PC-3 (cell line): Measurements from ENCODE around the gene OR5AP2. TPM values are rescaled to one million over a fixed set of nuclear protein-coding genes. Genes with fewer than 3 reads are reported as not detected.
"Not testable (repeated sequence)": the region's sequence is repeated elsewhere in the genome, so short reads cannot be mapped to it uniquely, and the experiment has no call there.

Experiments
- ATAC-seq: fragments of 200-7000 bp; cut with Tn5 transposase; 2 replicates; pipeline ENCODE4 v1.9.1; 2020; ENCODE audit warnings: mild to moderate bottlenecking, moderate library complexity
- Bru-seq: library from RNA; stranded (reverse); fragments of 400-500 nt; gene quantifications from one replicate; lab custom pipeline; 2021; lab: Mats Ljungman, UMichigan
- BruChase-seq, 2 experiments: library from RNA; stranded (reverse); fragments of 400-500 nt; gene quantifications; one replicate each; lab custom pipeline; 2021; lab: Mats Ljungman, UMichigan
- BruUV-seq: library from RNA; stranded (reverse); fragments of 400-500 nt; replicated peaks from 2 replicates; lab custom pipeline; 2021; lab: Mats Ljungman, UMichigan
- CTCF ChIA-PET: fragments of 300-600 bp; sonication (Branson Sonifier 250); formaldehyde crosslinking; loops from one replicate; lab custom pipeline; 2022; ENCODE audit warnings: antibody characterized with exemption; lab: Charles Lee
- POLR2A ChIA-PET: fragments of 300-600 bp; sonication (Branson Sonifier 250); formaldehyde crosslinking; loops from one replicate; lab custom pipeline; 2022; ENCODE audit warnings: antibody characterized with exemption; ENCODE audit not compliant: unreplicated experiment; lab: Charles Lee
- DNase-seq: peaks from one replicate; pipeline ENCODE4 v3.0.0-alpha.2; 2015
- H2AFZ ChIP-seq: fragments of 300-600 bp; sonication (generic); 2 replicates; pipeline ENCODE4 v1.6.0; 2016; ENCODE audit warnings: antibody characterized with exemption, low read length
- H3F3A ChIP-seq: fragments of 300-600 bp; sonication (generic); one replicate; pipeline ENCODE4 v1.6.0; 2017; ENCODE audit warnings: antibody characterized with exemption, low read length, control low read depth, mild to moderate bottlenecking; ENCODE audit not compliant: unreplicated experiment
- H3K27ac ChIP-seq: fragments of 300-600 bp; sonication (generic); 2 replicates; pipeline ENCODE4 v1.5.1; 2016; ENCODE audit warnings: mild to moderate bottlenecking, low read length
- H3K27me3 ChIP-seq: fragments of 300-600 bp; sonication (generic); 2 replicates; pipeline ENCODE4 v1.6.1; 2016; ENCODE audit warnings: low read length, mixed read lengths
- H3K36me3 ChIP-seq: fragments of 300-600 bp; sonication (generic); 2 replicates; pipeline ENCODE4 v1.6.1; 2016; ENCODE audit warnings: low read depth, mixed run types, low read length, mixed read lengths
- H3K4me1 ChIP-seq: fragments of 300-600 bp; sonication (generic); 2 replicates; pipeline ENCODE4 v1.5.1; 2016; ENCODE audit warnings: low read length; ENCODE audit not compliant: insufficient read depth
- H3K4me2 ChIP-seq: fragments of 300-600 bp; sonication (generic); 2 replicates; pipeline ENCODE4 v1.6.0; 2016; ENCODE audit warnings: low read length
- H3K4me3 ChIP-seq: fragments of 300-600 bp; sonication (generic); 2 replicates; pipeline ENCODE4 v1.5.1; 2016; ENCODE audit warnings: mild to moderate bottlenecking, low read length, mixed read lengths
- H3K79me2 ChIP-seq: fragments of 300-600 bp; sonication (generic); 2 replicates; pipeline ENCODE4 v1.6.1; 2017; ENCODE audit warnings: low read length, mixed read lengths
- H3K9ac ChIP-seq: fragments of 300-600 bp; sonication (generic); 2 replicates; pipeline ENCODE4 v1.6.0; 2016; ENCODE audit warnings: mild to moderate bottlenecking, low read length
- H3K9me2 ChIP-seq: fragments of 300-600 bp; sonication (generic); replicated peaks from 2 replicates; pipeline ENCODE4 v1.6.1; 2016; ENCODE audit warnings: mixed run types, low read length, mixed read lengths
- H3K9me3 ChIP-seq: fragments of 300-600 bp; sonication (generic); 2 replicates; pipeline ENCODE4 v1.6.1; 2016; ENCODE audit warnings: low read length, mixed read lengths
- H4K20me1 ChIP-seq: fragments of 300-600 bp; sonication (generic); 2 replicates; pipeline ENCODE4 v1.6.1; 2016; ENCODE audit warnings: low read length, mixed read lengths
- CTCF ChIP-seq: fragments of 300-600 bp; sonication (generic); conservative IDR thresholded peaks from 2 replicates; pipeline ENCODE4 v1.5.1; 2017; ENCODE audit warnings: antibody characterized with exemption, low read depth, mild to moderate bottlenecking, low read length
- EZH2 ChIP-seq: fragments of 300-600 bp; sonication (generic); IDR thresholded peaks from one replicate; pipeline ENCODE4 v1.6.1; 2017; ENCODE audit warnings: antibody characterized with exemption, mild to moderate bottlenecking, low read length; ENCODE audit not compliant: unreplicated experiment
- EZH2phosphoT487 ChIP-seq: fragments of 300-600 bp; sonication (generic); IDR thresholded peaks from 2 replicates; pipeline ENCODE4 v1.6.1; 2018; ENCODE audit warnings: mild to moderate bottlenecking, antibody characterized with exemption, low read length, borderline replicate concordance
- intact Hi-C: fragments of 100-400 bp; cut with micrococcal nuclease; formaldehyde crosslinking; loops from 2 replicates; pipeline ENCODE4 v1.9.0; 2023
- long read RNA-seq: library from polyadenylated mRNA; unstranded; transcript quantifications from one replicate; pipeline ENCODE4 v2.0.0, GENCODE V29; 2021; ENCODE audit not compliant: unreplicated experiment
- total RNA-seq: library from RNA; depleted of rRNA; stranded (reverse); fragments of >200 nt; gene quantifications from 2 replicates; pipeline ENCODE4 v1.2.3, GENCODE V29; 2014; rRNA removed

The OR5AP2 gene
- total RNA-seq (not detected in 2 replicates), Bru-seq, nascent RNA (not detected), BruChase-seq, experiment 1, labeled RNA remaining after a 6-hour chase (not detected), BruChase-seq, experiment 2, labeled RNA remaining after a 2-hour chase (not detected)
- long read RNA-seq: 0 reads

DNA sequence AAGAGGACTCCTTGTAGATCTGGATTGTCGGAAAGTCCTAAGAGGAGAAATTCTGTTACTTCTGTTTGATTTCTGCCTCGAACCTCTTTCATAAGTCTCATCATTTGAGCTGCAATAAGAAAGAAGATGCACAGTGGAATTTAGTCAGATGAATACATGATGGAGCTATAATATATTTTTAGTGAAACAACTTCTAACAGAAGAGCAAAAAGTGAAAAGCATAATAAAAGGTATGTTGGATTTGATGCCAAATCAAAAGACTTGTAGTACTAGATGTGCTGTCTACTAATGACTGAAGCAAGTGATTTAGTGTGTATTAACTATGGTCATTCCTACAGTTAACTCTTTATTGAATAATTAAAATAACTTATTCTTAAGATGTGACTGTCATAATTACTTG, at the start of gene OR5AP2:
OR5AP2 (minus strand) TSS at position 101 of the 400 bp plus-strand sequence; CDS start at position 101, 0 bp downstream.
- TF ChIP-seq CTCF (no peak), EZH2phosphoT487 (no peak), EZH2 (no peak)
- no peak for ATAC-seq

DNA sequence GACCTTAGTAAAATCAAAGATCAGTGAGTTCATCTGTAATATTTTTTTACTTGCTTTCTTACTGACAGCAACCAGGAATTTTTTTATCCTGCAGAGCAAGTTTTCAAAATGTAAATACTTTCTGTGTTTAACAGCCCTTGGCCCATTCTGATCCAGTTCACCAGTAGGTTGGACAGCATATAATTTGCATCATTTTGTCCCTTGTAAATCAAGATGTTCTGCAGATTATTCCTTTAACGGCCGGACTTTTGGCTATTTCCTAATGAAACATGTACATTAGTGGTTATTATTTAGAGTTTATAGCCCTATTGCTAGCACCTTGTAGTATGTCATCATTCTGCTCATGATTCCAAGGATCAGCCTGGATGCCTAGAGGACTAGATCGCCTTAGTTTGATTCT, 48.9 kb upstream of the OR5AP2 start:
- H3K9me3 ChIP-seq, H3K9ac ChIP-seq, H3K27me3 ChIP-seq, H2AFZ ChIP-seq, H3K4me1 ChIP-seq, CTCF ChIA-PET, H3K9me2 ChIP-seq, H3K27ac ChIP-seq, DNase-seq, intact Hi-C loops, ATAC-seq, H3K4me3 ChIP-seq, H4K20me1 ChIP-seq, BruUV-seq, H3K4me2 ChIP-seq, H3K79me2 ChIP-seq, POLR2A ChIA-PET, H3K36me3 ChIP-seq, H3F3A ChIP-seq: not testable (repeated sequence)

More for the DNA sequence above, at the start of gene OR5AP2:
- no peak within 1 kb of the TSS for H3K4me2 ChIP-seq
- H4K20me1 ChIP-seq: no peaks in the 10 kb centered on the region
- no peaks in the 10 kb centered on the region for H3K9me2 ChIP-seq
- no peak within 1 kb of the TSS for H3K9ac ChIP-seq
- no peak within 1 kb of the TSS for H2AFZ ChIP-seq
- CTCF ChIA-PET: no interaction called here
- no peak for DNase-seq
- no peaks in the 10 kb centered on the region for H3K9me3 ChIP-seq
- H3K79me2 ChIP-seq: no peaks in the 10 kb centered on the region
- H3F3A ChIP-seq: no peaks in the 10 kb centered on the region
- H3K4me1 ChIP-seq: no peaks in the 10 kb centered on the region
- H3K36me3 ChIP-seq: no peaks in the 10 kb centered on the region
- POLR2A ChIA-PET: no interaction called here
- intact Hi-C loops: no loop called here
- no TSS peak for BruUV-seq
- no peaks in the 10 kb centered on the region for H3K27me3 ChIP-seq
- no peak within 1 kb of the TSS for H3K4me3 ChIP-seq
- H3K27ac ChIP-seq: no peak within 1 kb of the TSS

DNA sequence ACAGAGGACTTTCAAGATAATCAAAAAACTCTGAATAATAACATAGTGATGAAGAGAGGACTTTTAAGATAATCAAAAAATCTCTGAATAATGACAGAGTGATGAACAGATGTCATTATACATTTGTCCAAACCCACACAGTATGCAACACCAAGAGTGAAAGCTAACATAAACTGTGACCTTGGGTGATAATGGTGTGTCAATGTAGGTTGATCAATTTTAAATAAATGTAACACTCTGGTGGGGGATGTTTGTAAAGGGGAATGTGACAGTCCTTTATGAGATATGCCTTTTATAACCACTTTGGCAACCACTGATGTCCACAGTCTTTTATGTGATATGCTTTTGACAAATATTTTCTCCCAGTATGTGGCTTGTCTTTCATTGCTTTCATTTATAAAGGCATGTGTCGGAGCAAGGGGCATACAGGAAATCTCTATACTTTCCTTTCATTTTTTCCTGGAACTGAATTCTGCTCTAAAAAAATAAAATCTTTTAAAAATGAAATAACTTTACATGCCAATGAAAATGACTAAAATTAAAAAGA, 46.4 kb upstream of the OR5AP2 start:
- H3K79me2 ChIP-seq: no peaks in the 10 kb centered on the region
- ChIA-PET POLR2A (no interaction called here), CTCF (no interaction called here)
- no TSS peak for BruUV-seq
- H3K9me2 ChIP-seq: no peaks in the 10 kb centered on the region
- intact Hi-C loops: no loop called here
- H3F3A ChIP-seq: no peaks in the 10 kb centered on the region
- H4K20me1 ChIP-seq: no peaks in the 10 kb centered on the region
- no peak overlapping the region for H3K27ac ChIP-seq
- no peak overlapping the region for H3K4me3 ChIP-seq
- ATAC-seq: no peak
- no peaks in the 10 kb centered on the region for H3K27me3 ChIP-seq
- H3K4me1 ChIP-seq: no peaks in the 10 kb centered on the region
- 0 out of 2 replicates have a peak, but pooled peaks cover 3% of the 10 kb centered on the region for H3K9me3 ChIP-seq
- no peaks in the 10 kb centered on the region for H3K36me3 ChIP-seq
- DNase-seq: no peak
- no peak overlapping the region for H3K9ac ChIP-seq
- no peak for TF ChIP-seq EZH2phosphoT487
- TF ChIP-seq CTCF: no peak
- TF ChIP-seq EZH2: no peak
- no peak overlapping the region for H3K4me2 ChIP-seq
- H2AFZ ChIP-seq: no peak overlapping the region
